ENCODE measurements around the gene RHBDL2. TPM values are rescaled to one million over a fixed set of nuclear protein-coding genes. Genes with fewer than 3 reads are reported as not detected.

Gene RHBDL2
- total and polyA plus RNA-seq, 2 of the 4 experiments (the other 2 are of a cell fraction): 0.36 to 0.38 TPM

DNA sequence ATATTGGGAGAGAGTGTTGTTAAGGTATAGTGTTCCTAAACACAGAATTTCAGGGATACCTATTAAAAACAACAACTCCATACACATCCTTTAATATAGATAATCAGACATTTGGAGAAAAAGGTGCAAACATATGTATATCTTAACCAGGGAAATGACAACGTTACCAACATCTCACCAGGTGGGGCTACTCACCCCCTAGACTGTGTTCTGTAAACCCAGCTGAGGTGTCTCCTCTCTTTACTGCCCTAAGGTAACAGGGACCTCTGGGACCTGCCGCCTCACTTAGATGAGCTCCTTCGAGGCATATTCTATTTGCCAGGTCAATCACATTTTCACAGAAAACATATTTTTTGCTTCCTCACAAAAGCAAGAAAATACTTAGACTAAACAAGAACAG, 95.4 kb downstream of the RHBDL2 start:
- H3K4me1 ChIP-seq (ENCODE audit: control insufficient read depth, insufficient read depth, low read length): no peaks in the 10 kb centered on the region
- ChIA-PET CTCF (interaction anchor here (1.5 kb wide), 1 partner anchor 9 kb away, joined by 4 read pairs; no protein-coding TSS in a partner anchor), POLR2A (ENCODE audit: unreplicated experiment) (no interaction called here)
- H3K9me1 ChIP-seq (ENCODE audit: insufficient read depth, low read length): no peaks in the 10 kb centered on the region
- H4K5ac ChIP-seq (ENCODE audit: low read depth, low read length): no peak overlapping the region
- ATAC-seq (ENCODE audit: low read depth) (no peak), DNase-seq (no peak)
- H2AK9ac ChIP-seq (replicated peaks; ENCODE audit: low read depth, low read length, poor library complexity): peak overlapping the region; percentile 52
- in situ Hi-C loops (cut with MboI; ENCODE audit: low sequenced_read_pairs): no loop called here
- H3K27me3 ChIP-seq (ENCODE audit: control insufficient read depth, insufficient read depth, low read length): no peaks in the 10 kb centered on the region
- no peak overlapping the region for H2BK5ac ChIP-seq (ENCODE audit: low read depth, low read length, poor library complexity, severe bottlenecking)
- no TSS peak for BruUV-seq (replicated peaks)
- H3K18ac ChIP-seq (ENCODE audit: low read depth, low read length): no peak overlapping the region
- WGBS, 2 experiments (ENCODE audit: extremely low coverage in 2 of 2, insufficient read length in 1 of 2): no CpG with 5 or more reads among the region's 3 CpGs
- H3K9me3 ChIP-seq (ENCODE audit: control insufficient read depth, insufficient read depth, low read length): no peaks in the 10 kb centered on the region
- no peak overlapping the region for H3K4me2 ChIP-seq (ENCODE audit: low read depth, low read length)
- dilution Hi-C loops (cut with HindIII; ENCODE audit: low sequenced_read_pairs, unreplicated experiment): no loop called here
- no peak overlapping the region for H3K27ac ChIP-seq (ENCODE audit: insufficient read depth, low read length)
- H3K9ac ChIP-seq (ENCODE audit: low read depth, low read length): no peak overlapping the region
- H3K79me1 ChIP-seq (ENCODE audit: low read depth in 1 of 2, low read length in 2 of 2): peaks cover 4 to 9% of the 10 kb centered on the region in 2 experiments; a peak in 2 of 4 replicates
- H4K8ac ChIP-seq (ENCODE audit: low read depth in 2 of 2, low read length in 2 of 2): no peak overlapping the region
- H2AK5ac ChIP-seq (ENCODE audit: low read depth, low read length): no peak overlapping the region
- H4K91ac ChIP-seq (ENCODE audit: insufficient read depth, low read depth, low read length): no peak overlapping the region
- no peak overlapping the region for H3K14ac ChIP-seq (replicated peaks; ENCODE audit: low read depth, low read length)
- no peak overlapping the region for H2AFZ ChIP-seq (replicated peaks; ENCODE audit: low read length, poor library complexity)
- H2BK120ac ChIP-seq (ENCODE audit: low read depth, low read length): no peak overlapping the region
- no peak for TF ChIP-seq SMC3 (IDR thresholded peaks at IDR 0.05; ENCODE audit: low read depth, low read length)
- TF ChIP-seq, protein P1, sequence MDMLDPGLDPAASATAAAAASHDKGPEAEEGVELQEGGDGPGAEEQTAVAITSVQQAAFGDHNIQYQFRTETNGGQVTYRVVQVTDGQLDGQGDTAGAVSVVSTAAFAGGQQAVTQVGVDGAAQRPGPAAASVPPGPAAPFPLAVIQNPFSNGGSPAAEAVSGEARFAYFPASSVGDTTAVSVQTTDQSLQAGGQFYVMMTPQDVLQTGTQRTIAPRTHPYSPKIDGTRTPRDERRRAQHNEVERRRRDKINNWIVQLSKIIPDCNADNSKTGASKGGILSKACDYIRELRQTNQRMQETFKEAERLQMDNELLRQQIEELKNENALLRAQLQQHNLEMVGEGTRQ (IDR thresholded peaks at IDR 0.05; ENCODE audit: low read depth, low read length): no peak
- no peak for TF ChIP-seq POLR2A (IDR thresholded peaks at IDR 0.05; ENCODE audit: low read depth, low read length)
- no peak for TF ChIP-seq MXI1 (IDR thresholded peaks at IDR 0.05; ENCODE audit: borderline replicate concordance, low read depth, low read length)
- TF ChIP-seq, protein P2, sequence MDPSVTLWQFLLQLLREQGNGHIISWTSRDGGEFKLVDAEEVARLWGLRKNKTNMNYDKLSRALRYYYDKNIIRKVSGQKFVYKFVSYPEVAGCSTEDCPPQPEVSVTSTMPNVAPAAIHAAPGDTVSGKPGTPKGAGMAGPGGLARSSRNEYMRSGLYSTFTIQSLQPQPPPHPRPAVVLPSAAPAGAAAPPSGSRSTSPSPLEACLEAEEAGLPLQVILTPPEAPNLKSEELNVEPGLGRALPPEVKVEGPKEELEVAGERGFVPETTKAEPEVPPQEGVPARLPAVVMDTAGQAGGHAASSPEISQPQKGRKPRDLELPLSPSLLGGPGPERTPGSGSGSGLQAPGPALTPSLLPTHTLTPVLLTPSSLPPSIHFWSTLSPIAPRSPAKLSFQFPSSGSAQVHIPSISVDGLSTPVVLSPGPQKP (IDR thresholded peaks at IDR 0.05; ENCODE audit: borderline replicate concordance, low read depth, low read length): no peak
- no peak for TF ChIP-seq BHLHE40 (IDR thresholded peaks at IDR 0.05; ENCODE audit: low read depth, low read length)
- no peak for TF ChIP-seq RCOR1 (IDR thresholded peaks at IDR 0.05; ENCODE audit: insufficient replicate concordance, low read length)
- no peak for TF ChIP-seq MAZ (IDR thresholded peaks at IDR 0.05; ENCODE audit: borderline replicate concordance, low read depth, low read length)
- TF ChIP-seq, protein P3, sequence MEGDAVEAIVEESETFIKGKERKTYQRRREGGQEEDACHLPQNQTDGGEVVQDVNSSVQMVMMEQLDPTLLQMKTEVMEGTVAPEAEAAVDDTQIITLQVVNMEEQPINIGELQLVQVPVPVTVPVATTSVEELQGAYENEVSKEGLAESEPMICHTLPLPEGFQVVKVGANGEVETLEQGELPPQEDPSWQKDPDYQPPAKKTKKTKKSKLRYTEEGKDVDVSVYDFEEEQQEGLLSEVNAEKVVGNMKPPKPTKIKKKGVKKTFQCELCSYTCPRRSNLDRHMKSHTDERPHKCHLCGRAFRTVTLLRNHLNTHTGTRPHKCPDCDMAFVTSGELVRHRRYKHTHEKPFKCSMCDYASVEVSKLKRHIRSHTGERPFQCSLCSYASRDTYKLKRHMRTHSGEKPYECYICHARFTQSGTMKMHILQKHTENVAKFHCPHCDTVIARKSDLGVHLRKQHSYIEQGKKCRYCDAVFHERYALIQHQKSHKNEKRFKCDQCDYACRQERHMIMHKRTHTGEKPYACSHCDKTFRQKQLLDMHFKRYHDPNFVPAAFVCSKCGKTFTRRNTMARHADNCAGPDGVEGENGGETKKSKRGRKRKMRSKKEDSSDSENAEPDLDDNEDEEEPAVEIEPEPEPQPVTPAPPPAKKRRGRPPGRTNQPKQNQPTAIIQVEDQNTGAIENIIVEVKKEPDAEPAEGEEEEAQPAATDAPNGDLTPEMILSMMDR (conservative IDR thresholded peaks at IDR 0.05; ENCODE audit: low read depth, low read length): no peak
- no peak for TF ChIP-seq MAFK (IDR thresholded peaks at IDR 0.05; ENCODE audit: low read depth, low read length)
- no peak for TF ChIP-seq RFX5 (IDR thresholded peaks at IDR 0.05; ENCODE audit: low read depth, low read length)
- TF ChIP-seq CEBPB (IDR thresholded peaks at IDR 0.05; ENCODE audit: low read depth, low read length): no peak
- TF ChIP-seq CHD1 (IDR thresholded peaks at IDR 0.05; ENCODE audit: low read depth, low read length): no peak
- no peak for TF ChIP-seq RAD21 (IDR thresholded peaks at IDR 0.05; ENCODE audit: low read length)
- no peak for TF ChIP-seq FOS (IDR thresholded peaks at IDR 0.05; ENCODE audit: low read depth, low read length)
- no peak for TF ChIP-seq NFE2L2 (IDR thresholded peaks at IDR 0.05; ENCODE audit: low read depth, low read length)
- H2BK15ac ChIP-seq (ENCODE audit: low read depth, low read length): no peak overlapping the region
- no peak overlapping the region for H3K56ac ChIP-seq (ENCODE audit: extremely low read depth, insufficient read depth, low read length)
- intact Hi-C loops (cut with micrococcal nuclease): no loop called here
- peaks cover 33% of the 10 kb centered on the region for H3K36me3 ChIP-seq (ENCODE audit: control insufficient read depth, insufficient read depth, low read length)
- no peak overlapping the region for H3K23ac ChIP-seq (ENCODE audit: low read depth, low read length)
- no peaks in the 10 kb centered on the region; the same call in 1 of the 2 replicates for H4K20me1 ChIP-seq (ENCODE audit: insufficient read depth, low read length)
- no peak overlapping the region for H3K4ac ChIP-seq (ENCODE audit: low read depth, low read length)
- H2BK20ac ChIP-seq (ENCODE audit: low read depth, low read length): no peak overlapping the region
- no peak overlapping the region for H3K4me3 ChIP-seq (ENCODE audit: insufficient read depth, low read depth, low read length)

All from IMR-90 (cell line).